Osteoblast (primary cell): Measurements from ENCODE around the gene SOCS7. TPM values are rescaled to one million over a fixed set of nuclear protein-coding genes. Genes with fewer than 3 reads are reported as not detected.

Source experiments
- DNase-seq: peaks from one replicate; pipeline ENCODE4 v3.0.0; 2011; ENCODE audit warnings: low spot score, mixed read lengths; ENCODE audit not compliant: insufficient read length; ENCODE audit errors: missing footprints
- H2AFZ ChIP-seq: 2 replicates; pipeline ENCODE4 v1.6.0; 2011; ENCODE audit warnings: mild to moderate bottlenecking, low read length
- H3K27ac ChIP-seq: 2 replicates; pipeline ENCODE4 v1.5.1; 2011; ENCODE audit warnings: mild to moderate bottlenecking, low read depth, low read length, moderate library complexity
- H3K27me3 ChIP-seq: 2 replicates; pipeline ENCODE4 v1.6.0; 2012; ENCODE audit warnings: mild to moderate bottlenecking, control low read depth, inconsistent platforms, low read length, moderate library complexity; ENCODE audit not compliant: insufficient read depth
- H3K36me3 ChIP-seq: 2 replicates; pipeline ENCODE4 v1.5.1; 2011; ENCODE audit warnings: mild to moderate bottlenecking, low read length, control low read depth, moderate library complexity; ENCODE audit not compliant: insufficient read depth
- H3K4me1 ChIP-seq: 2 replicates; pipeline ENCODE4 v1.5.1; 2011; ENCODE audit warnings: mild to moderate bottlenecking, low read length, control low read depth, moderate library complexity; ENCODE audit not compliant: insufficient read depth
- H3K4me2 ChIP-seq: 2 replicates; pipeline ENCODE4 v1.6.0; 2011; ENCODE audit warnings: mild to moderate bottlenecking, low read length; ENCODE audit not compliant: insufficient read depth
- H3K4me3 ChIP-seq: fragments of 200-600 bp; sonication (generic); 3 replicates; pipeline ENCODE4 v1.5.1; 2012; ENCODE audit warnings: mild to moderate bottlenecking, low read length, inconsistent platforms; ENCODE audit not compliant: insufficient read depth
- H3K79me2 ChIP-seq: 2 replicates; pipeline ENCODE4 v1.6.0; 2012; ENCODE audit warnings: mild to moderate bottlenecking, low read length, control low read depth, inconsistent platforms; ENCODE audit not compliant: insufficient read depth
- H3K9me3 ChIP-seq: 2 replicates; pipeline ENCODE4 v1.5.1; 2011; ENCODE audit warnings: low read depth, low read length, control low read depth
- H4K20me1 ChIP-seq: 2 replicates; pipeline ENCODE4 v1.6.0; 2012; ENCODE audit warnings: mild to moderate bottlenecking, low read length, control low read depth; ENCODE audit not compliant: insufficient read depth
- total RNA-seq: library from RNA; depleted of rRNA; stranded (reverse); fragments of >200 nt; gene quantifications from 2 replicates; pipeline ENCODE4 v1.2.3, GENCODE V29; 2012
- TF ChIP-seq, protein P1 (sequence below): IDR thresholded peaks from 2 replicates; pipeline ENCODE4 v1.5.1; 2011; ENCODE audit warnings: mild to moderate bottlenecking, low read depth, low read length, moderate library complexity; ENCODE audit errors: extremely low read depth

The SOCS7 gene
- total RNA-seq, 1 donor = 16.3 TPM

DNA sequence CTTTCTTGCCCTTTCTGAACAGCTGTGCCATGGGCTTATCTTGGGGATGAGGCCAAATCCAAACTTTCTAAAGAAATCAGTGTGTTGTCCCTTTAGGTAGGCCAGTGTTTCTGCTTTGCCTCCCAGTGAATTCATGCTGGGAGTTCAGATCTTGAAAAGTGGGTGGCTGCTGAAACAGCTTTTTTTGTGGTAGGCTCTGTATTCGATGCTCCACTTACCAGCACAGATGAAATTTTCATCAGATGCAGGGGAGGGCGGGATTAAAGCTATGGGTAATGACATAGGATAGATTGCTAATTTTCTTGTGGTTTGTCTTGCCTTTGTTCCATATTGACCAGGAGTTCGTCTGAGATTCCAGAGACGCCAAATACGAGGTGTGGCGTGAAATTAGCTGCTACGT lies 2.8 kb downstream of the SOCS7 start:
- Histone ChIP-seq H3K4me2 (peak overlapping the region; percentile 82), H3K4me3 (no peak overlapping the region), H3K4me1 (peaks cover 28% of the 10 kb centered on the region), H3K36me3 (no peaks in the 10 kb centered on the region), H3K27ac (no peak overlapping the region), H3K27me3 (no peaks in the 10 kb centered on the region), H3K79me2 (peaks cover 68% of the 10 kb centered on the region), H3K9me3 (no peaks in the 10 kb centered on the region), H4K20me1 (peaks cover 36% of the 10 kb centered on the region), H2AFZ (no peak overlapping the region)
- DNase-seq = no peak
- TF ChIP-seq, protein P1, sequence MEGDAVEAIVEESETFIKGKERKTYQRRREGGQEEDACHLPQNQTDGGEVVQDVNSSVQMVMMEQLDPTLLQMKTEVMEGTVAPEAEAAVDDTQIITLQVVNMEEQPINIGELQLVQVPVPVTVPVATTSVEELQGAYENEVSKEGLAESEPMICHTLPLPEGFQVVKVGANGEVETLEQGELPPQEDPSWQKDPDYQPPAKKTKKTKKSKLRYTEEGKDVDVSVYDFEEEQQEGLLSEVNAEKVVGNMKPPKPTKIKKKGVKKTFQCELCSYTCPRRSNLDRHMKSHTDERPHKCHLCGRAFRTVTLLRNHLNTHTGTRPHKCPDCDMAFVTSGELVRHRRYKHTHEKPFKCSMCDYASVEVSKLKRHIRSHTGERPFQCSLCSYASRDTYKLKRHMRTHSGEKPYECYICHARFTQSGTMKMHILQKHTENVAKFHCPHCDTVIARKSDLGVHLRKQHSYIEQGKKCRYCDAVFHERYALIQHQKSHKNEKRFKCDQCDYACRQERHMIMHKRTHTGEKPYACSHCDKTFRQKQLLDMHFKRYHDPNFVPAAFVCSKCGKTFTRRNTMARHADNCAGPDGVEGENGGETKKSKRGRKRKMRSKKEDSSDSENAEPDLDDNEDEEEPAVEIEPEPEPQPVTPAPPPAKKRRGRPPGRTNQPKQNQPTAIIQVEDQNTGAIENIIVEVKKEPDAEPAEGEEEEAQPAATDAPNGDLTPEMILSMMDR = no peak

DNA sequence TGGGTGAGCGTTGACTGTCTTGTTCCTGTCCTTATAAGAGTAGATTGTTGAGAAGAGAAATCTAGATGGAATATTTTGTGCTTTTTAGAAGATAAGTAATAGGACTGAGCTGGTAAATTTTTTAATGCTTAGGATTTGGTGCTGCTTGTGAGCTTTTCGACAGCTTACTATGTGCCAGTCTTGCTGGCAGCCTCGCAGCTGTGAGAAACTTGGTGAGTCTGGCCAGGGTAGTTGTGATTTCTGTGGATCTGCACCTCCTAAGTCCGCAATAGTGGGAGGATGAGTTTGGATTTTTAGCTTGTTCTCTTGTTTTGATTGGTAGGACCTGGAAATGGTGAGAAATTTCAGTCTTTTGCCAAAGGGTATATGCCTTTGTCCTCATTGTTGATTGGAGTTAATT lies 3.6 kb downstream of the SOCS7 start:
- Histone ChIP-seq H3K27me3 (no peaks in the 10 kb centered on the region), H3K36me3 (no peaks in the 10 kb centered on the region), H3K27ac (no peak overlapping the region), H4K20me1 (peaks cover 37% of the 10 kb centered on the region), H3K4me1 (peaks cover 29% of the 10 kb centered on the region), H3K4me2 (no peak overlapping the region), H3K79me2 (peaks cover 70% of the 10 kb centered on the region), H3K4me3 (no peak overlapping the region), H3K9me3 (no peaks in the 10 kb centered on the region), H2AFZ (no peak overlapping the region)
- TF ChIP-seq, protein P1 = no peak
- DNase-seq = no peak

DNA sequence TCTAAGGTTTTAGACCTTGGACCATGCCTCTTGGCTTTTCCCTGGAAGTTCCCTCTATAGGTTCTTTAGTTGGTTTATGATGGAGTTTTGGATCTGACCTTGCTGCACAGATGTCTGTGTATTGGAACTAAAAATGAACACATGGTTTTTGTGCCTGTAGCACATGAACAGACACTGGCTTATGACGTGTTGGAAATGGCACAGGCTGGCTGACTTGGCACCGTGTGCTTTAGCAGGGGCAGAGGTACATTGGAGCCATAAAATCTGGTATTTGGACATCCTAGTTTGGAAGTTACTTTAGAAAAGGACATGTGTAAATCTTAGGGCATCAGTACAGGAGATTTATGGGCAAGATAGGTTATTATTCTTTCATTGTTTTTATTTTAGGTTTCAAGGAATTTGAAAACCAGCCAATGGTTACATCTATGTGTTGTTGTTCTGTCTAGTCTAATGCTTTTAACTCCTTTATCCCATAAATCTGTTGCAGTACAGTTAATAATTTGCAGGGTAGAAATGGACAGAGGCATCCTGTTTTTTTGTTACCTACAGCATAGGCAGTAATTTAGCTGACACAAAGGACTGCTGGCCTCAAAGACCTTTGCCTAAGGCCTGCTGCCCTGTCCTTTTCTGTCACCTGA lies 6.0 kb downstream of the SOCS7 start:
- no peak for DNase-seq
- H3K9me3 ChIP-seq = no peaks in the 10 kb centered on the region
- no peak overlapping the region for H3K27ac ChIP-seq

More for the DNA sequence above, 6.0 kb downstream of the SOCS7 start:
- H4K20me1 ChIP-seq = peaks cover 52% of the 10 kb centered on the region
- no peak overlapping the region for H2AFZ ChIP-seq
- H3K4me1 ChIP-seq = peaks cover 23% of the 10 kb centered on the region
- no peak overlapping the region for H3K4me3 ChIP-seq
- H3K27me3 ChIP-seq = no peaks in the 10 kb centered on the region
- no peak overlapping the region for H3K4me2 ChIP-seq
- TF ChIP-seq, protein P1 = no peak
- H3K79me2 ChIP-seq = peaks cover 83% of the 10 kb centered on the region
- no peaks in the 10 kb centered on the region for H3K36me3 ChIP-seq
